HepG2 (cell line): ENCODE measurements around the gene ZNF597. TPM values are rescaled to one million over a fixed set of nuclear protein-coding genes. Genes with fewer than 3 reads are reported as not detected.
A peak's percentile ranks its signal among the peaks of the same experiment; 100 is the strongest.

Source experiments
- AFF4 ChIP-seq: sonication (generic); formaldehyde crosslinking; IDR thresholded peaks from 2 replicates; pipeline ENCODE4 v1.4.0; 2020; ENCODE audit warnings: missing genetic modification reagents
- ATF3 ChIP-seq: sonication (generic); formaldehyde crosslinking; IDR thresholded peaks from 2 replicates; pipeline ENCODE4 v1.4.0; 2020; ENCODE audit warnings: missing genetic modification reagents
- GTF3A ChIP-seq: sonication (generic); formaldehyde crosslinking; conservative IDR thresholded peaks from 2 replicates; pipeline ENCODE4 v1.4.0; 2020; ENCODE audit warnings: mild to moderate bottlenecking, missing genetic modification reagents
- IRF9 ChIP-seq: sonication (generic); formaldehyde crosslinking; IDR thresholded peaks from 2 replicates; pipeline ENCODE4 v1.8.0; 2022; ENCODE audit warnings: missing genetic modification reagents, mild to moderate bottlenecking, borderline replicate concordance
- KAT7 ChIP-seq: IDR thresholded peaks from 2 replicates; pipeline ENCODE4 v1.6.1; 2018; ENCODE audit warnings: borderline replicate concordance, missing compliant biosample characterization
- MYNN ChIP-seq: sonication (generic); formaldehyde crosslinking; IDR thresholded peaks from 2 replicates; pipeline ENCODE4 v1.4.0; 2020; ENCODE audit warnings: mild to moderate bottlenecking, low read depth, missing genetic modification reagents
- NCOA2 ChIP-seq: sonication (generic); formaldehyde crosslinking; IDR thresholded peaks from 2 replicates; pipeline ENCODE4 v1.8.0; 2022; ENCODE audit warnings: inconsistent platforms
- SOX5 ChIP-seq: IDR thresholded peaks from 2 replicates; pipeline ENCODE4 v1.6.1; 2016; ENCODE audit warnings: borderline replicate concordance
- ZGPAT ChIP-seq: IDR thresholded peaks from 2 replicates; pipeline ENCODE4 v1.6.1; 2016; ENCODE audit warnings: mild to moderate bottlenecking
- ZNF253 ChIP-seq: sonication (generic); formaldehyde crosslinking; IDR thresholded peaks from 2 replicates; pipeline ENCODE4 v1.8.0; 2022; ENCODE audit warnings: mild to moderate bottlenecking, missing genetic modification reagents, borderline replicate concordance
- ZNF337 ChIP-seq: sonication (generic); formaldehyde crosslinking; IDR thresholded peaks from 2 replicates; pipeline ENCODE4 v1.5.1; 2020; ENCODE audit warnings: missing genetic modification reagents, low read depth, mild to moderate bottlenecking, borderline replicate concordance
- ZNF552 ChIP-seq: sonication (generic); formaldehyde crosslinking; IDR thresholded peaks from 2 replicates; pipeline ENCODE4 v1.9.0; 2022; ENCODE audit warnings: missing genetic modification reagents, mild to moderate bottlenecking, borderline replicate concordance
- ZNF704 ChIP-seq: sonication (generic); formaldehyde crosslinking; IDR thresholded peaks from 2 replicates; pipeline ENCODE4 v1.8.1; 2023; ENCODE audit warnings: mild to moderate bottlenecking, inconsistent platforms, moderate library complexity, missing genetic modification reagents, borderline replicate concordance
- ZNF724P ChIP-seq: sonication (generic); formaldehyde crosslinking; IDR thresholded peaks from 2 replicates; pipeline ENCODE4 v1.8.0; 2022; ENCODE audit warnings: missing genetic modification reagents, borderline replicate concordance
- ZNF770 ChIP-seq: sonication (generic); formaldehyde crosslinking; IDR thresholded peaks from 2 replicates; pipeline ENCODE4 v1.5.0; 2020; ENCODE audit warnings: mild to moderate bottlenecking, missing genetic modification reagents
- ZSCAN12 ChIP-seq: sonication (generic); formaldehyde crosslinking; IDR thresholded peaks from 2 replicates; pipeline ENCODE4 v1.9.0; 2021; ENCODE audit warnings: mild to moderate bottlenecking, missing genetic modification reagents
- ZSCAN25 ChIP-seq: sonication (generic); formaldehyde crosslinking; IDR thresholded peaks from 2 replicates; pipeline ENCODE4 v1.8.0; 2022; ENCODE audit warnings: mild to moderate bottlenecking, missing genetic modification reagents
- polyA plus RNA-seq, 8 experiments: library from polyadenylated mRNA; depleted of rRNA in 3 of 8; stranded (reverse) in 7 of 8; unstranded in 1 of 8; fragments of >200 nt; fragmentation: Illumina TruSeq in 4 of 8; extraction: Trizol in 4 of 8; gene quantifications; 2 replicates each; pipeline versions ENCODE4 v1.2.1 to v1.2.3, GENCODE V29; 2011 to 2016; ENCODE audit warnings: low read depth in 4 of 8, missing spikeins in 1 of 8, mixed read lengths in 1 of 8; ENCODE audit not compliant: insufficient read depth in 1 of 8
- total RNA-seq, 5 experiments: library from RNA; depleted of rRNA; stranded (reverse); fragments of >200 nt; fragmentation: Illumina TruSeq; extraction: Trizol; gene quantifications; 2 replicates each; pipeline ENCODE4 v1.2.3, GENCODE V29; 2016; ENCODE audit warnings: low read depth in 1 of 5

The ZNF597 gene
- total and polyA plus RNA-seq, 2 of the 13 experiments (the other 11 are each of a cell fraction or from before 2014, with no cell fraction given) = 1.3 to 2.4 TPM

- no peak for TF ChIP-seq ATF3 (CRISPR knock-in tag)
- peak; percentile 50; the same call in 1 of the 2 replicates for TF ChIP-seq ZNF770
- TF ChIP-seq SOX5 = peak; percentile 40; the same call in 1 of the 2 replicates
- TF ChIP-seq AFF4 = no peak
- no peak; the same call in 1 of the 2 replicates for TF ChIP-seq ZSCAN12 (CRISPR knock-in tag)
- TF ChIP-seq NCOA2 (CRISPR knock-in tag) = no peak
- no peak for TF ChIP-seq ZNF253
- TF ChIP-seq KAT7 (CRISPR knock-in tag) = no peak; the same call in 1 of the 2 replicates
- peak; percentile 93 for TF ChIP-seq ZGPAT (CRISPR knock-in tag)
- no peak for TF ChIP-seq ZNF337 (CRISPR knock-in tag)
- peak; percentile 84; the same call in 1 of the 2 replicates for TF ChIP-seq IRF9
- no peak for TF ChIP-seq GTF3A (CRISPR knock-in tag)
- TF ChIP-seq ZSCAN25 (CRISPR knock-in tag) = peak; percentile 56; the same call in 1 of the 2 replicates
- peak; percentile 52; the same call in 1 of the 2 replicates for TF ChIP-seq ZNF704 (CRISPR knock-in tag)
- TF ChIP-seq ZNF724P (CRISPR knock-in tag) = 0 out of 2 replicates have a peak, but pooled peaks have one; percentile 70
- TF ChIP-seq ZNF552 (CRISPR knock-in tag) = no peak; the same call in 1 of the 2 replicates
- TF ChIP-seq MYNN (CRISPR knock-in tag) = no peak
Observed at GRCh38 chr16:3457434-3458252, 14.3 kb upstream of the ZNF597 start (continued).
